Esophagus muscularis mucosa (tissue), 3 donors: ENCODE data around the gene CD164.

Experiments
- CTCF ChIP-seq, 3 experiments: fragments of 200-600 bp in 2 of 3; fragments of 450-650 bp in 1 of 3; sonication (generic) in 2 of 3; IDR thresholded peaks; one replicate each; pipeline ENCODE4 v1.5.1; 2017 to 2019; ENCODE audit warnings: antibody characterized with exemption in 3 of 3, mild to moderate bottlenecking in 2 of 3, moderate library complexity in 1 of 3
- POLR2A ChIP-seq: fragments of 450-650 bp; IDR thresholded peaks from one replicate; pipeline ENCODE4 v1.6.1; 2017; ENCODE audit warnings: antibody characterized with exemption, moderate library complexity, mild to moderate bottlenecking, low read depth

GRCh38 chr6:109373762-109374161 is 8.5 kb downstream of the CD164 start:
- TF ChIP-seq CTCF (IDR thresholded peaks at IDR 0.05) (no peak), POLR2A (no peak)
